ENCODE data around the gene CCDC24. TPM values are rescaled to one million over a fixed set of nuclear protein-coding genes. Genes with fewer than 3 reads are reported as not detected.
A peak's percentile ranks its signal among the peaks of the same experiment; 100 is the strongest.

CCDC24 gene
- polyA plus RNA-seq, 3 donors, result 1.1 to 3.0 (median 1.9) TPM

- no peak for DNase-seq
- Histone ChIP-seq H3K27me3 (ENCODE audit: control insufficient read depth in 2 of 2, insufficient read depth in 2 of 2, low read length in 2 of 2) (no peaks in the 10 kb centered on the region), H3K79me2 (ENCODE audit: insufficient read depth, low read length) (no peaks in the 10 kb centered on the region), H3K27ac (ENCODE audit: low read depth in 1 of 2, low read length in 2 of 2) (no peak overlapping the region), H2AFZ (ENCODE audit: insufficient read depth, low read depth, low read length, poor library complexity, severe bottlenecking) (no peak overlapping the region), H4K20me1 (ENCODE audit: insufficient read depth, low read length) (no peaks in the 10 kb centered on the region), H3K4me3 (replicated peaks in 1 of 3; ENCODE audit: low read depth in 2 of 3, low read length in 3 of 3) (no peak overlapping the region), H3K9me3 (replicated peaks in 1 of 2; ENCODE audit: control insufficient read depth in 1 of 2, insufficient read depth in 1 of 2, low read length in 2 of 2) (no peaks in the 10 kb centered on the region), H3K4me2 (replicated peaks; ENCODE audit: extremely low read depth, low read length, poor library complexity, severe bottlenecking) (no peak overlapping the region), H3K9ac (ENCODE audit: insufficient read depth, low read length, poor library complexity, severe bottlenecking) (no peak overlapping the region), H3K4me1 (ENCODE audit: control insufficient read depth in 1 of 2, insufficient read depth in 2 of 2, low read length in 2 of 2) (peaks cover 2 to 4% of the 10 kb centered on the region in 2 donors), H3K36me3 (replicated peaks in 1 of 2; ENCODE audit: control insufficient read depth in 1 of 2, insufficient read depth in 2 of 2, low read length in 2 of 2) (no peaks in the 10 kb centered on the region)
- H3K36me3 Mint-ChIP-seq, result no peaks in the 10 kb centered on the region
- H3K27ac Mint-ChIP-seq, result no peak overlapping the region
- no peaks in the 10 kb centered on the region for H3K9me3 Mint-ChIP-seq
- intact Hi-C loops (cut with micrococcal nuclease), result no loop called here
- no peak overlapping the region for H3K4me3 Mint-ChIP-seq
- H3K4me1 Mint-ChIP-seq, result peaks cover 6% of the 10 kb centered on the region
- 97% methylated on average over 7 of the region's 14 CpGs for WGBS (ENCODE audit: insufficient coverage)
- TF ChIP-seq CTCF (IDR thresholded peaks at IDR 0.05), result no peak
- H3K27me3 Mint-ChIP-seq (ENCODE audit: low read depth in 3 of 3), result peaks cover 7 to 10% (median 9%) of the 10 kb centered on the region in 3 donors
These were observed 32.9 kb downstream of the CCDC24 start for GRCh38 chr1:44024031-44024902.

- no peak overlapping the region for H2AFZ ChIP-seq (ENCODE audit: insufficient read depth, low read depth, low read length, poor library complexity, severe bottlenecking)
- Mint-ChIP-seq H3K9me3 (no peaks in the 10 kb centered on the region), H3K4me1 (peaks cover 12% of the 10 kb centered on the region), H3K27ac (peak overlapping the region in 1 of 7 donors; percentile 47), H3K36me3 (no peaks in the 10 kb centered on the region), H3K27me3 (ENCODE audit: low read depth in 3 of 3) (peaks cover 9 to 10% (median 9%) of the 10 kb centered on the region in 3 donors), H3K4me3 (no peak overlapping the region)
- no peak overlapping the region for H3K27ac ChIP-seq (ENCODE audit: low read depth in 1 of 2, low read length in 2 of 2)
- H4K20me1 ChIP-seq (ENCODE audit: insufficient read depth, low read length), result no peaks in the 10 kb centered on the region
- no peaks in the 10 kb centered on the region for H3K9me3 ChIP-seq (replicated peaks in 1 of 2; ENCODE audit: control insufficient read depth in 1 of 2, insufficient read depth in 1 of 2, low read length in 2 of 2)
- DNase-seq, result no peak
- intact Hi-C loops (cut with micrococcal nuclease), result no loop called here
- H3K4me1 ChIP-seq (ENCODE audit: control insufficient read depth in 1 of 2, insufficient read depth in 2 of 2, low read length in 2 of 2), result peaks cover 8 to 11% of the 10 kb centered on the region in 2 donors
- 91% methylated on average over 9 of the region's 13 CpGs for WGBS (ENCODE audit: insufficient coverage)
- no peak overlapping the region for H3K4me2 ChIP-seq (replicated peaks; ENCODE audit: extremely low read depth, low read length, poor library complexity, severe bottlenecking)
- H3K79me2 ChIP-seq (ENCODE audit: insufficient read depth, low read length), result no peaks in the 10 kb centered on the region
- H3K9ac ChIP-seq (ENCODE audit: insufficient read depth, low read length, poor library complexity, severe bottlenecking), result no peak overlapping the region
- no peaks in the 10 kb centered on the region for H3K27me3 ChIP-seq (ENCODE audit: control insufficient read depth in 2 of 2, insufficient read depth in 2 of 2, low read length in 2 of 2)
- TF ChIP-seq CTCF (IDR thresholded peaks at IDR 0.05), result no peak
- H3K36me3 ChIP-seq (replicated peaks in 1 of 2; ENCODE audit: control insufficient read depth in 1 of 2, insufficient read depth in 2 of 2, low read length in 2 of 2), result no peaks in the 10 kb centered on the region
- H3K4me3 ChIP-seq (replicated peaks in 1 of 3; ENCODE audit: low read depth in 2 of 3, low read length in 3 of 3), result no peak overlapping the region
These were observed 33.6 kb downstream of the CCDC24 start for GRCh38 chr1:44024903-44025525.

Data from CD14-positive monocyte (primary cell).